ENCODE measurements around the gene OCSTAMP. TPM values are rescaled to one million over a fixed set of nuclear protein-coding genes. Genes with fewer than 3 reads are reported as not detected.

Gene OCSTAMP
- total RNA-seq, 3 donors from 2014 or later, result 0.32 TPM; not detected in 2

DNA sequence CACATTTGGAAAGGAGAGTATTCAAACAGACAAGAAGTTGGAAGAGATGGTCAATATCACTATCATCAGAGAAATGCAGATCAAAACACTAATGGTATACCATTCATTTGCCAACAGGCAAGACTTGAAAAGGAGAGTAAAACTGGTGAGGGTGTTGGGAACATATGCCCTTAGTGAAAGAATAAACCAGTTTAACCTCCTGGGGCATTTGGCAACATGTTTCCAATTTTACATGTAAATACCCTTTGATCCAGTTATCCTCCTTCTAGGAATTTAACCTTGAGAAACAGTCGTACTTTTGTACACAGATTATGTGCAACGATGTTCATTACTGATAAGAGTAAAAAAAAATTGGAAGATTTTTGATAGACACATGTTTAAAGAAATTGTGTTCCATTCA lies 34.1 kb upstream of the OCSTAMP start:
- H3K4me1 ChIP-seq, result no peaks in the 10 kb centered on the region
- TF ChIP-seq, protein P1, sequence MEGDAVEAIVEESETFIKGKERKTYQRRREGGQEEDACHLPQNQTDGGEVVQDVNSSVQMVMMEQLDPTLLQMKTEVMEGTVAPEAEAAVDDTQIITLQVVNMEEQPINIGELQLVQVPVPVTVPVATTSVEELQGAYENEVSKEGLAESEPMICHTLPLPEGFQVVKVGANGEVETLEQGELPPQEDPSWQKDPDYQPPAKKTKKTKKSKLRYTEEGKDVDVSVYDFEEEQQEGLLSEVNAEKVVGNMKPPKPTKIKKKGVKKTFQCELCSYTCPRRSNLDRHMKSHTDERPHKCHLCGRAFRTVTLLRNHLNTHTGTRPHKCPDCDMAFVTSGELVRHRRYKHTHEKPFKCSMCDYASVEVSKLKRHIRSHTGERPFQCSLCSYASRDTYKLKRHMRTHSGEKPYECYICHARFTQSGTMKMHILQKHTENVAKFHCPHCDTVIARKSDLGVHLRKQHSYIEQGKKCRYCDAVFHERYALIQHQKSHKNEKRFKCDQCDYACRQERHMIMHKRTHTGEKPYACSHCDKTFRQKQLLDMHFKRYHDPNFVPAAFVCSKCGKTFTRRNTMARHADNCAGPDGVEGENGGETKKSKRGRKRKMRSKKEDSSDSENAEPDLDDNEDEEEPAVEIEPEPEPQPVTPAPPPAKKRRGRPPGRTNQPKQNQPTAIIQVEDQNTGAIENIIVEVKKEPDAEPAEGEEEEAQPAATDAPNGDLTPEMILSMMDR (IDR thresholded peaks at IDR 0.05), result no peak
- TF ChIP-seq POLR2AphosphoS5 (IDR thresholded peaks at IDR 0.05) (no peak), POLR2A (IDR thresholded peaks at IDR 0.05) (no peak)
- no peaks in the 10 kb centered on the region for H3K27me3 ChIP-seq
- no peaks in the 10 kb centered on the region for H3K36me3 ChIP-seq
- no peak for DNase-seq (ENCODE audit: low spot score in 2 of 2)
- no peaks in the 10 kb centered on the region for H3K9me3 ChIP-seq
- no peak overlapping the region for H3K27ac ChIP-seq
- intact Hi-C loops (cut with DNase I; ENCODE audit: low total_unique reads), result no loop called here
- H3K4me3 ChIP-seq, result no peak overlapping the region

DNA sequence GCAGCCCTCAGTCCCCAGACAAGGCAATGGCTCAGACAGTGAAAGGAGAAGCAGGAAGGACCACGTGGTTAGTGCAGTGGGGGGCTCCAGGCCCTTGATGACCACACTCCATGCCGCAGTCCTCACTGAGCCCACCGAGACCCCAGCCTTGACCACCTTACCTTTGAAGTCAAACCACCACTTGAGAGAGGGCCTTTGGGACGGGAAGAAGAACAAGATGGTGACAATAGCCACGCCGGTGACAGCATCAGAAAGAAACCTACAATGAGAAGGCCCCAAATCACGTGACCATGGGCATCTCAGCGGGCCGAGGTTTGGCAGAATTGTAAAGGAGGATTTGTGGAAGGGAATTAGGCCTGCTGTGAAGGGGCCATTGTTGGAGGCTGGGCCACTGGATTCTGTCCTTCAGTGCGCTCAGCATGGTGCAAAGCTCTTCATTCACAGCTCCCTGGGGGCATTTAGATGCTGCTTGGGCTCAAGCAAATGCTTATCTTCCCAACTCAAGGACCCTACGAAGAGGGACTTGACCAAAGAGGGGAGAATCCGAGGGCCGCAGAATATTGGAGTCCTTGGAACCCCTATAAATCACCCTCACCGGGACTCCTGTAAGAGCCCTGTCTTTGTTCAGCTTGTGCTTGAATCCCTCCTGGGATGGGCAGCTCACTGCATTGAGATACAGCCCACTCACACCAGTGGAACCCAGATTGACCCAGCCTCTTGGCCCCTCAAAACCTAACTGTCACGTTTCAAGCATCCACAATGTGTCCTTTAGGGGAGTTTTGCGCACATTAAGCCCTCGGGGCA lies 33.2 kb upstream of the OCSTAMP start:
- no peak for DNase-seq (ENCODE audit: low spot score in 2 of 2)
- no peak for TF ChIP-seq POLR2AphosphoS5 (IDR thresholded peaks at IDR 0.05)
- TF ChIP-seq, protein P1 (IDR thresholded peaks at IDR 0.05), result no peak
- no peak for TF ChIP-seq POLR2A (IDR thresholded peaks at IDR 0.05)
- no peaks in the 10 kb centered on the region for H3K9me3 ChIP-seq
- intact Hi-C loops (cut with DNase I; ENCODE audit: low total_unique reads), result no loop called here
- H3K27me3 ChIP-seq, result no peaks in the 10 kb centered on the region
- H3K4me1 ChIP-seq, result no peaks in the 10 kb centered on the region
- no peak overlapping the region for H3K4me3 ChIP-seq
- H3K27ac ChIP-seq, result no peak overlapping the region
- H3K36me3 ChIP-seq, result no peaks in the 10 kb centered on the region

DNA sequence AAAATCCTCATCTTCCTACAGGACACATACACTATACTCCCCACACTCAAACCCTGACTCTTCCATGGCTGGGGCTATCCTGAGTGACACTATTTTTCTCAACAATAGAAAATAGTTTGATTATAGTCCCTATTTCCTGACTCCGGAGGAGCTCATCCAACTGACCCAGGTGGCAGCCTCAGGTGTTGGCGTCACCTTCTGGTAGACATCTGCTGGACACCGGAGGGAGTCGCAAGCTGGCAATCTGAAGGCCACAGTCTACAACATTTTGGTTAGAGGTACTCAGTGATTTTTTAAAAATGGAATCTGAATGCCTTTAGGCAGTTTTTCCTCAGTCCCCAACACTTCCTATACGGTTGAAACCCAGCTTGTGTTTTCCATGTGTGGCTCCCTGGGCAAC lies 32.2 kb upstream of the OCSTAMP start:
- H3K27me3 ChIP-seq, result no peaks in the 10 kb centered on the region
- no peak overlapping the region for H3K27ac ChIP-seq
- DNase-seq (ENCODE audit: low spot score in 2 of 2), result no peak
- H3K4me3 ChIP-seq, result no peak overlapping the region
- H3K36me3 ChIP-seq, result no peaks in the 10 kb centered on the region
- TF ChIP-seq POLR2A (IDR thresholded peaks at IDR 0.05) (no peak), POLR2AphosphoS5 (IDR thresholded peaks at IDR 0.05) (no peak)
- TF ChIP-seq, protein P1 (IDR thresholded peaks at IDR 0.05), result no peak
- intact Hi-C loops (cut with DNase I; ENCODE audit: low total_unique reads), result no loop called here
- H3K9me3 ChIP-seq, result no peaks in the 10 kb centered on the region
- H3K4me1 ChIP-seq, result no peaks in the 10 kb centered on the region

DNA sequence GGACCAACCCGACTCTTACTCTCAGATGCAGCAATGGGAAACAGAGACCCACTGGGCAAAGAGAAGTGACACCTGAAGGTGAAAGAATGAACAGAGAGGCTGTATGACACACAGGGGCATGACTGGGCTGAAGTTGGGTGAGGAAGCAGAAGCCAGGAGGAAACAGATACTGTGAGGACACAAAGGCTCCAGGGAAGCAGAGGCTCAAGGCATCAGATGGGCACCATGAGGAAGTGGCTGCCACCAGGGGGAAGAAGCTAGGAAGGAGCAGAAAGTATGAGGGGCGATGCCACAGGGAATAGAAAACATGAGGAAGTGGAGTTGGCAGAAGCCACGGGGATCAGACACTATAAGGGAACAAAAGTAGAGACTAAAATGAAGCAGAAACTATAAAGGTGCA lies 30.9 kb upstream of the OCSTAMP start:
- Histone ChIP-seq H3K9me3 (no peaks in the 10 kb centered on the region), H3K27ac (no peak overlapping the region), H3K4me1 (no peaks in the 10 kb centered on the region), H3K36me3 (no peaks in the 10 kb centered on the region), H3K27me3 (no peaks in the 10 kb centered on the region), H3K4me3 (no peak overlapping the region)
- no peak for DNase-seq (ENCODE audit: low spot score in 2 of 2)
- TF ChIP-seq POLR2A (IDR thresholded peaks at IDR 0.05) (no peak), POLR2AphosphoS5 (IDR thresholded peaks at IDR 0.05) (no peak)
- TF ChIP-seq, protein P1 (IDR thresholded peaks at IDR 0.05), result no peak
- intact Hi-C loops (cut with DNase I; ENCODE audit: low total_unique reads), result no loop called here

DNA sequence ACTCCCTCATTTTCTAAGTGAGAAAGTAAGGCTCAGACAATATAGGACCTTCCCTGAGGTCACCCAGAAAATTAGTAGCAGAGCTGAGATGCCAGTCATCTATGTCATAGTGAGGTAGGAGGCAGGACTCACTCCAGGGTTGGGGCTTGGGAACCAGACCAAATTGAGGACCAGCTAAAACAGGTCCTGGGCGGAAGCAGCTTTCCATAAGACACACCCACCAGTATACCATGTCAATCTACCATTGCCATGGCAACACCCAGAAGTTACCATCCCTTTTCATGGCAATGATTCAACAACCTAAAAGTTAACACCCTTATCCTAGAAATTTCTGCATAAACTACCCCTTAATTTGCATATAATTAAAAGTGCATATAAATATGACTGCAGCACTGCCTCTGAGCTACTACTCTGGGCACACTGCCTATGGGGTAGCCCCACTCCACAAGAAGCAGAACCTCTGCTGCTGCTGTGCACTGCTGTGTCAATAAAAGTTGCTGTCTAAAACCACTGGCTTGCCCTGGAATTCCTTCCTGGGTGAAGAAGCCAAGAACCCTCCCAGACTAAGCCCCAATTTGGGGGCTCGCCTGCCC lies 30.3 kb upstream of the OCSTAMP start:
- Histone ChIP-seq H3K4me3 (no peak overlapping the region), H3K27ac (no peak overlapping the region), H3K4me1 (no peaks in the 10 kb centered on the region), H3K27me3 (no peaks in the 10 kb centered on the region), H3K36me3 (no peaks in the 10 kb centered on the region), H3K9me3 (no peaks in the 10 kb centered on the region)
- TF ChIP-seq POLR2AphosphoS5 (IDR thresholded peaks at IDR 0.05), result no peak
- TF ChIP-seq, protein P1 (IDR thresholded peaks at IDR 0.05), result no peak
- TF ChIP-seq POLR2A (IDR thresholded peaks at IDR 0.05), result no peak
- intact Hi-C loops (cut with DNase I; ENCODE audit: low total_unique reads), result no loop called here
- DNase-seq (ENCODE audit: low spot score in 2 of 2), result no peak
